ENCODE measurements around the gene TSPAN6. TPM values are rescaled to one million over a fixed set of nuclear protein-coding genes. Genes with fewer than 3 reads are reported as not detected.

TSPAN6 gene
- total and polyA plus RNA-seq, 2 of the 13 experiments (the other 11 are each of a cell fraction or from before 2014, with no cell fraction given), result 78.9 to 133 TPM

- TF ChIP-seq TAF15 (IDR thresholded peaks at IDR 0.05; ENCODE audit: low read depth, low read length, poor library complexity, severe bottlenecking), result no peak
- TF ChIP-seq, protein P1, sequence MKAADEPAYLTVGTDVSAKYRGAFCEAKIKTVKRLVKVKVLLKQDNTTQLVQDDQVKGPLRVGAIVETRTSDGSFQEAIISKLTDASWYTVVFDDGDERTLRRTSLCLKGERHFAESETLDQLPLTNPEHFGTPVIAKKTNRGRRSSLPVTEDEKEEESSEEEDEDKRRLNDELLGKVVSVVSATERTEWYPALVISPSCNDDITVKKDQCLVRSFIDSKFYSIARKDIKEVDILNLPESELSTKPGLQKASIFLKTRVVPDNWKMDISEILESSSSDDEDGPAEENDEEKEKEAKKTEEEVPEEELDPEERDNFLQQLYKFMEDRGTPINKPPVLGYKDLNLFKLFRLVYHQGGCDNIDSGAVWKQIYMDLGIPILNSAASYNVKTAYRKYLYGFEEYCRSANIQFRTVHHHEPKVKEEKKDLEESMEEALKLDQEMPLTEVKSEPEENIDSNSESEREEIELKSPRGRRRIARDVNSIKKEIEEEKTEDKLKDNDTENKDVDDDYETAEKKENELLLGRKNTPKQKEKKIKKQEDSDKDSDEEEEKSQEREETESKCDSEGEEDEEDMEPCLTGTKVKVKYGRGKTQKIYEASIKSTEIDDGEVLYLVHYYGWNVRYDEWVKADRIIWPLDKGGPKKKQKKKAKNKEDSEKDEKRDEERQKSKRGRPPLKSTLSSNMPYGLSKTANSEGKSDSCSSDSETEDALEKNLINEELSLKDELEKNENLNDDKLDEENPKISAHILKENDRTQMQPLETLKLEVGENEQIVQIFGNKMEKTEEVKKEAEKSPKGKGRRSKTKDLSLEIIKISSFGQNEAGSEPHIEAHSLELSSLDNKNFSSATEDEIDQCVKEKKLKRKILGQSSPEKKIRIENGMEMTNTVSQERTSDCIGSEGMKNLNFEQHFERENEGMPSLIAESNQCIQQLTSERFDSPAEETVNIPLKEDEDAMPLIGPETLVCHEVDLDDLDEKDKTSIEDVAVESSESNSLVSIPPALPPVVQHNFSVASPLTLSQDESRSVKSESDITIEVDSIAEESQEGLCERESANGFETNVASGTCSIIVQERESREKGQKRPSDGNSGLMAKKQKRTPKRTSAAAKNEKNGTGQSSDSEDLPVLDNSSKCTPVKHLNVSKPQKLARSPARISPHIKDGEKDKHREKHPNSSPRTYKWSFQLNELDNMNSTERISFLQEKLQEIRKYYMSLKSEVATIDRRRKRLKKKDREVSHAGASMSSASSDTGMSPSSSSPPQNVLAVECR (CRISPR knock-in tag; IDR thresholded peaks at IDR 0.05; ENCODE audit: borderline replicate concordance), result no peak
- TF ChIP-seq TGIF2 (CRISPR knock-in tag; IDR thresholded peaks at IDR 0.05), result no peak
Measured at GRCh38 chrX:100587861-100588260, 48.7 kb downstream of the TSPAN6 start (continued).

- CTCF ChIA-PET (ENCODE audit: low intra/inter-chr PET ratio, low total read pairs), result no interaction called here
- in situ Hi-C loops (cut with HindIII; ENCODE audit: extremely low pct_ligation_motif_present, low pct_unique_long_range_greater_than_20kb), result no loop called here
- no peak for FAIRE-seq
- TF ChIP-seq CHCHD3 (CRISPR knock-in tag; IDR thresholded peaks at IDR 0.05) (no peak), HES4 (CRISPR knock-in tag; IDR thresholded peaks at IDR 0.05; ENCODE audit: borderline replicate concordance) (no peak), ZIK1 (CRISPR knock-in tag; IDR thresholded peaks at IDR 0.05; ENCODE audit: borderline replicate concordance, low read depth) (no peak), MIER3 (CRISPR knock-in tag; IDR thresholded peaks at IDR 0.05; ENCODE audit: borderline replicate concordance) (no peak), TOE1 (CRISPR knock-in tag; IDR thresholded peaks at IDR 0.05) (no peak), ONECUT2 (CRISPR knock-in tag; IDR thresholded peaks at IDR 0.05) (no peak), ZBTB3 (CRISPR knock-in tag; IDR thresholded peaks at IDR 0.05; ENCODE audit: borderline replicate concordance, low read depth) (no peak), TFDP2 (CRISPR knock-in tag; IDR thresholded peaks at IDR 0.05) (no peak), ZNF891 (CRISPR knock-in tag; IDR thresholded peaks at IDR 0.05) (no peak), REPIN1 (CRISPR knock-in tag; IDR thresholded peaks at IDR 0.05; ENCODE audit: borderline replicate concordance, low read depth) (no peak), TCF12 (IDR thresholded peaks at IDR 0.05) (no peak), TCF12 (CRISPR knock-in tag; IDR thresholded peaks at IDR 0.05) (no peak), ZNF614 (CRISPR knock-in tag; IDR thresholded peaks at IDR 0.05; ENCODE audit: borderline replicate concordance) (no peak), SYNCRIP (IDR thresholded peaks at IDR 0.05; ENCODE audit: insufficient read depth, low read depth, low read length) (no peak), MTF1 (CRISPR knock-in tag; IDR thresholded peaks at IDR 0.05) (no peak), DPF2 (CRISPR knock-in tag; IDR thresholded peaks at IDR 0.05; ENCODE audit: borderline replicate concordance, low read depth) (no peak), GTF2F1 (IDR thresholded peaks at IDR 0.05; ENCODE audit: low read length) (no peak)
Measured at GRCh38 chrX:100586747-100587146, 49.9 kb downstream of the TSPAN6 start.

More at GRCh38 chrX:100586747-100587146, 49.9 kb downstream of the TSPAN6 start:
- Histone ChIP-seq H4K20me1 (ENCODE audit: insufficient read depth, low read length) (no peaks in the 10 kb centered on the region), H3K4me1 (ENCODE audit: insufficient read depth, low read length) (peaks cover 12% of the 10 kb centered on the region), H3K9me3 (ENCODE audit: low read length) (no peaks in the 10 kb centered on the region), H3K9ac (ENCODE audit: insufficient read depth, low read depth, low read length) (no peak overlapping the region), H3K4me3 (replicated peaks in 1 of 3; ENCODE audit: insufficient read depth in 1 of 3, low read depth in 2 of 3, low read length in 3 of 3) (no peak overlapping the region), H3K27me3 (ENCODE audit: control insufficient read depth in 1 of 2, insufficient read depth in 2 of 2, low read length in 2 of 2) (no peaks in the 10 kb centered on the region), H3K36me3 (replicated peaks in 1 of 2; ENCODE audit: control insufficient read depth in 1 of 2, insufficient read depth in 2 of 2, low read length in 2 of 2) (no peaks in the 10 kb centered on the region), H3K79me2 (ENCODE audit: insufficient read depth, low read length) (no peaks in the 10 kb centered on the region), H3K27ac (ENCODE audit: extremely low read length, insufficient read depth, low read length) (no peak overlapping the region), H3K4me2 (ENCODE audit: low read depth, low read length) (no peak overlapping the region), H2AFZ (ENCODE audit: low read length) (no peak overlapping the region)
- no peak for ATAC-seq
- POLR2A ChIA-PET, result no interaction called here
- WGBS (ENCODE audit: low lambda C conversion rate), result 0% methylated on average over 2 of the region's 2 CpGs
- intact Hi-C loops (cut with micrococcal nuclease; ENCODE audit: unreplicated experiment), result no loop called here
- no TSS peak for BruUV-seq (replicated peaks)
- no peak for DNase-seq (ENCODE audit: low spot score)

All from HepG2 (cell line).